HCT116 (cell line): Measurements from ENCODE around the gene BHLHE41.

Experiments used
- CBX3 ChIP-seq: IDR thresholded peaks from 2 replicates; pipeline ENCODE4 v1.6.1; 2012; ENCODE audit warnings: low read depth
- EZH2 ChIP-seq: fragments of 200-600 bp; sonication (generic); IDR thresholded peaks from 2 replicates; pipeline ENCODE4 v1.6.1; 2017; ENCODE audit warnings: antibody characterized with exemption, mixed run types
- EZH2phosphoT487 ChIP-seq: fragments of 200-600 bp; IDR thresholded peaks from 2 replicates; pipeline ENCODE4 v1.6.1; 2018; ENCODE audit warnings: antibody characterized with exemption, borderline replicate concordance
- POLR2AphosphoS5 ChIP-seq: IDR thresholded peaks from 2 replicates; pipeline ENCODE4 v1.6.1; 2011; ENCODE audit warnings: mild to moderate bottlenecking, low read depth, low read length, moderate library complexity
- YY1 ChIP-seq: IDR thresholded peaks from 2 replicates; pipeline ENCODE4 v1.6.1; 2011; ENCODE audit warnings: low read length, low read depth, moderate library complexity, mild to moderate bottlenecking; ENCODE audit not compliant: insufficient replicate concordance; ENCODE audit errors: extremely low read depth
- TF ChIP-seq, protein P1 (sequence below), 3 experiments: fragments of 200-600 bp in 1 of 3; sonication (generic) in 1 of 3; IDR thresholded peaks in 2 of 3; conservative IDR thresholded peaks in 1 of 3; 2 replicates each; pipeline ENCODE4 v1.5.1; 2012 to 2017; ENCODE audit warnings: low read depth in 2 of 3, low read length in 2 of 3, antibody characterized with exemption in 1 of 3, borderline replicate concordance in 1 of 3, control low read depth in 1 of 3, mild to moderate bottlenecking in 1 of 3, mixed read lengths in 1 of 3, mixed run types in 1 of 3, moderate library complexity in 1 of 3; ENCODE audit not compliant: insufficient read depth in 1 of 3
- TF ChIP-seq, protein P2 (sequence below): IDR thresholded peaks from 2 replicates; pipeline ENCODE4 v1.6.1; 2012; ENCODE audit warnings: low read depth
- TF ChIP-seq, protein P3 (sequence below): IDR thresholded peaks from 2 replicates; pipeline ENCODE4 v1.6.1; 2011; ENCODE audit warnings: mild to moderate bottlenecking, low read length, moderate library complexity; ENCODE audit not compliant: insufficient replicate concordance; ENCODE audit errors: extremely low read depth

DNA sequence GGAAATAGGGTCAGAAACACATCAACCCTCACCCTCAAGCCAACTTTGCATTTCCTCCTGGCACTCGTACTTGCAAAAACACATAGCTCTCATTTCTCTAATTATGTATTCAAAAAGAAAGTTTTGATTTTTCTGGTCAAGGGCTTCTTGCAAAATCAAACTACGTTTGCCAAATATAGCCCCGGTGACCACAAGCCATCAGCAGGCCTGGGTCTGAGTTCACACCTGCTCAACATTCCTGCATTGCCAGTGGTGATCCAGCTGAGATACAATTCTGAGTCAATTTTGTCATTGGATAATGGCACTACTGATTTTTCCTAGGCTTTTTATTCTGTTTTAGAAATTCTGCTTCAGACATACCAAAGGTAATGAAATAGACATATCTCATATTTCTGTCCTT is 10.7 kb upstream of the BHLHE41 start:
- TF ChIP-seq, protein P1, sequence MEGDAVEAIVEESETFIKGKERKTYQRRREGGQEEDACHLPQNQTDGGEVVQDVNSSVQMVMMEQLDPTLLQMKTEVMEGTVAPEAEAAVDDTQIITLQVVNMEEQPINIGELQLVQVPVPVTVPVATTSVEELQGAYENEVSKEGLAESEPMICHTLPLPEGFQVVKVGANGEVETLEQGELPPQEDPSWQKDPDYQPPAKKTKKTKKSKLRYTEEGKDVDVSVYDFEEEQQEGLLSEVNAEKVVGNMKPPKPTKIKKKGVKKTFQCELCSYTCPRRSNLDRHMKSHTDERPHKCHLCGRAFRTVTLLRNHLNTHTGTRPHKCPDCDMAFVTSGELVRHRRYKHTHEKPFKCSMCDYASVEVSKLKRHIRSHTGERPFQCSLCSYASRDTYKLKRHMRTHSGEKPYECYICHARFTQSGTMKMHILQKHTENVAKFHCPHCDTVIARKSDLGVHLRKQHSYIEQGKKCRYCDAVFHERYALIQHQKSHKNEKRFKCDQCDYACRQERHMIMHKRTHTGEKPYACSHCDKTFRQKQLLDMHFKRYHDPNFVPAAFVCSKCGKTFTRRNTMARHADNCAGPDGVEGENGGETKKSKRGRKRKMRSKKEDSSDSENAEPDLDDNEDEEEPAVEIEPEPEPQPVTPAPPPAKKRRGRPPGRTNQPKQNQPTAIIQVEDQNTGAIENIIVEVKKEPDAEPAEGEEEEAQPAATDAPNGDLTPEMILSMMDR (IDR thresholded peaks at IDR 0.05 in 2 of 3, conservative IDR thresholded peaks at IDR 0.05 in 1 of 3; ENCODE audit: borderline replicate concordance in 1 of 3, insufficient read depth in 1 of 3, low read depth in 2 of 3, low read length in 2 of 3), result no peak
- TF ChIP-seq, protein P2, sequence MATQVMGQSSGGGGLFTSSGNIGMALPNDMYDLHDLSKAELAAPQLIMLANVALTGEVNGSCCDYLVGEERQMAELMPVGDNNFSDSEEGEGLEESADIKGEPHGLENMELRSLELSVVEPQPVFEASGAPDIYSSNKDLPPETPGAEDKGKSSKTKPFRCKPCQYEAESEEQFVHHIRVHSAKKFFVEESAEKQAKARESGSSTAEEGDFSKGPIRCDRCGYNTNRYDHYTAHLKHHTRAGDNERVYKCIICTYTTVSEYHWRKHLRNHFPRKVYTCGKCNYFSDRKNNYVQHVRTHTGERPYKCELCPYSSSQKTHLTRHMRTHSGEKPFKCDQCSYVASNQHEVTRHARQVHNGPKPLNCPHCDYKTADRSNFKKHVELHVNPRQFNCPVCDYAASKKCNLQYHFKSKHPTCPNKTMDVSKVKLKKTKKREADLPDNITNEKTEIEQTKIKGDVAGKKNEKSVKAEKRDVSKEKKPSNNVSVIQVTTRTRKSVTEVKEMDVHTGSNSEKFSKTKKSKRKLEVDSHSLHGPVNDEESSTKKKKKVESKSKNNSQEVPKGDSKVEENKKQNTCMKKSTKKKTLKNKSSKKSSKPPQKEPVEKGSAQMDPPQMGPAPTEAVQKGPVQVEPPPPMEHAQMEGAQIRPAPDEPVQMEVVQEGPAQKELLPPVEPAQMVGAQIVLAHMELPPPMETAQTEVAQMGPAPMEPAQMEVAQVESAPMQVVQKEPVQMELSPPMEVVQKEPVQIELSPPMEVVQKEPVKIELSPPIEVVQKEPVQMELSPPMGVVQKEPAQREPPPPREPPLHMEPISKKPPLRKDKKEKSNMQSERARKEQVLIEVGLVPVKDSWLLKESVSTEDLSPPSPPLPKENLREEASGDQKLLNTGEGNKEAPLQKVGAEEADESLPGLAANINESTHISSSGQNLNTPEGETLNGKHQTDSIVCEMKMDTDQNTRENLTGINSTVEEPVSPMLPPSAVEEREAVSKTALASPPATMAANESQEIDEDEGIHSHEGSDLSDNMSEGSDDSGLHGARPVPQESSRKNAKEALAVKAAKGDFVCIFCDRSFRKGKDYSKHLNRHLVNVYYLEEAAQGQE, result no peak
- TF ChIP-seq YY1 (no peak), EZH2phosphoT487 (no peak), EZH2 (no peak), CBX3 (no peak), POLR2AphosphoS5 (no peak)
- TF ChIP-seq, protein P3, sequence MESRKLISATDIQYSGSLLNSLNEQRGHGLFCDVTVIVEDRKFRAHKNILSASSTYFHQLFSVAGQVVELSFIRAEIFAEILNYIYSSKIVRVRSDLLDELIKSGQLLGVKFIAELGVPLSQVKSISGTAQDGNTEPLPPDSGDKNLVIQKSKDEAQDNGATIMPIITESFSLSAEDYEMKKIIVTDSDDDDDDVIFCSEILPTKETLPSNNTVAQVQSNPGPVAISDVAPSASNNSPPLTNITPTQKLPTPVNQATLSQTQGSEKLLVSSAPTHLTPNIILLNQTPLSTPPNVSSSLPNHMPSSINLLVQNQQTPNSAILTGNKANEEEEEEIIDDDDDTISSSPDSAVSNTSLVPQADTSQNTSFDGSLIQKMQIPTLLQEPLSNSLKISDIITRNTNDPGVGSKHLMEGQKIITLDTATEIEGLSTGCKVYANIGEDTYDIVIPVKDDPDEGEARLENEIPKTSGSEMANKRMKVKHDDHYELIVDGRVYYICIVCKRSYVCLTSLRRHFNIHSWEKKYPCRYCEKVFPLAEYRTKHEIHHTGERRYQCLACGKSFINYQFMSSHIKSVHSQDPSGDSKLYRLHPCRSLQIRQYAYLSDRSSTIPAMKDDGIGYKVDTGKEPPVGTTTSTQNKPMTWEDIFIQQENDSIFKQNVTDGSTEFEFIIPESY, result no peak
